Measurements from ENCODE around the gene PDE8A.
"Not testable (repeated sequence)": the region's sequence is repeated elsewhere in the genome, so short reads cannot be mapped to it uniquely, and the experiment has no call there.

Gene PDE8A

GRCh38 chr15:85008474-85009260 is 27.0 kb downstream of the PDE8A start:
- H3K27ac ChIP-seq (ENCODE audit: insufficient read depth, low read length, poor library complexity, severe bottlenecking), result no peak overlapping the region

DNA sequence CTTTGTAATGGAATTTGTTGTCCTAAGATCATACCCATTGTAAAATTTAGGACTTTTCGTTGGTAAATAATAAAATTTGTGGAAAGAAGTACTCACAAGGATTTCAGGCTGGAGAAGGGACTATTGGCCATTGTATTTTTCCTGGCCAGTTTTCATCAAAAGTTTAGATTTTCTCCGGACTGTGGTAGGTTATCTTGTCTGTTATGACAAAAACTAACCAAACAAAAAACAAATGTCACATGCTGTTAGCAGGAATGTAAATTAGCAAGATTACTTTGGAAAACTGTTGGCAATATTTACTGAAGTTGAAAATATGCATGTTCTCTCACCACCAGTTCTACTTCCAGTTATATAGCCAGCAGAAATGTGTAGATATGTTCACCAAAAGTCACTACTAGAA is 27.8 kb downstream of the PDE8A start:
- Histone ChIP-seq H3K27me3 (replicated peaks; ENCODE audit: control insufficient read depth, insufficient read depth, low read length, poor library complexity, severe bottlenecking) (no peaks in the 10 kb centered on the region), H3K27ac (ENCODE audit: insufficient read depth, low read length, poor library complexity, severe bottlenecking) (no peak overlapping the region), H3K4me3 (ENCODE audit: insufficient read depth, low read depth, low read length, poor library complexity, severe bottlenecking) (no peak overlapping the region), H3K4me1 (ENCODE audit: control insufficient read depth, insufficient read depth, low read length, poor library complexity, severe bottlenecking) (peaks cover 9% of the 10 kb centered on the region), H3K36me3 (ENCODE audit: control insufficient read depth, insufficient read depth, low read length) (no peaks in the 10 kb centered on the region), H3K9me3 (ENCODE audit: control insufficient read depth, low read length) (no peaks in the 10 kb centered on the region)
- no peak for DNase-seq

More at GRCh38 chr15:85008474-85009260, 27.0 kb downstream of the PDE8A start:
- Histone ChIP-seq H3K36me3 (ENCODE audit: control insufficient read depth, insufficient read depth, low read length) (no peaks in the 10 kb centered on the region), H3K27me3 (replicated peaks; ENCODE audit: control insufficient read depth, insufficient read depth, low read length, poor library complexity, severe bottlenecking) (no peaks in the 10 kb centered on the region), H3K4me3 (ENCODE audit: insufficient read depth, low read depth, low read length, poor library complexity, severe bottlenecking) (no peak overlapping the region), H3K9me3 (ENCODE audit: control insufficient read depth, low read length) (no peaks in the 10 kb centered on the region), H3K4me1 (ENCODE audit: control insufficient read depth, insufficient read depth, low read length, poor library complexity, severe bottlenecking) (peaks cover 9% of the 10 kb centered on the region)
- no peak for DNase-seq

DNA sequence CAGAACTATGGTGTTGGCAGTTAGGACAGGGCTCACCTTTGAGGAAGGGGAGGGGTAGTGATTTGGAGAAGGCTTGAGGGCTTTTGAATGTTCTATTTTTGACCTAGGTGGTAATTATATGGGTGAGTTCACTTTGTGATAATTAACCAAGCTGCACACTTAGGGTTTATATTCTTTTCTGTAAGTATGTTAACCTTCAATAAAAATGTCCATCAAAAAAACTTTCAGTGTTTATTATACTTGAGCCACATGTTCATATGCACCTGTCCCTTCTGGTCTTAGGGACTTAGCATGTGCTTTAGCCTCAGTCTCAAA is 28.4 kb downstream of the PDE8A start:
- no peak overlapping the region for H3K27ac ChIP-seq (ENCODE audit: insufficient read depth, low read length, poor library complexity, severe bottlenecking)
- no peaks in the 10 kb centered on the region for H3K9me3 ChIP-seq (ENCODE audit: control insufficient read depth, low read length)

DNA sequence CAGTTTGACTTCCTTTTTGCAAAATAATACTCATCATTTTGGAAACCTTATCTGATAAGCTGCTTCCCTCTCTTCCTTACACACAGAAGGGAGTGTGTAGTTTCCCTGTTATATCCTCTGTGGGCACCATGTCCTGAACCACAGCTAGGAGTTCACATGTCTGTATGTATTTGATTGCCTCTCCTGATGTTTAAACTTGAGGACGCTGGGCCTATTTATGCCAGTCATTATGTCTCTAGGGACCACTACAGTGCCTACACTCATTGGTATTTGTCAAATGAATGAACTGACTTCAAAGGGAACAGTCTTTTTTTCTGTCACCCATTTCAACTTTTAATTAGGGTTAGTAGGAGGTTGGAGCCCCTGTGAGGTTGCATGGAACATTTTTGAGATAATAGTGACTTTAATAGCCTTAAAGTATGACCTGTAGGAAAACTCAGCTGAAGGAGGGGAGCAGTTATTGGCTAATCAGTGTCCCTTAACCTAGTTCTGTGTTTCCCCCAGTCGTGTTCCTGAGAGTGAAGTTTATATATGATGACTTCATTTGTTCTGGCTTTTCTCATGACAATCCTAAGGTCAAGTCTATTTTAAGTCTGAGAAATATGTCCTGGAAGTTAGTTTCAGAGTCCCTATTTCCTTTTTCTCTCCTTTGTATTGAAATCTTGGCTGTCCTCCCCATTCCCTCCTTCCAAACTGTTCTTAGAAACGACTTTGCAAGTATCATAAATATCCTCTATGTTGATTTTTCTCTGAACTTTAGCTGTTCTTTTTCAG is 28.9 kb downstream of the PDE8A start:
- H3K27ac ChIP-seq (ENCODE audit: insufficient read depth, low read length, poor library complexity, severe bottlenecking), result no peak overlapping the region
- H3K36me3 ChIP-seq (ENCODE audit: control insufficient read depth, insufficient read depth, low read length), result no peaks in the 10 kb centered on the region
- no peaks in the 10 kb centered on the region for H3K9me3 ChIP-seq (ENCODE audit: control insufficient read depth, low read length)
- DNase-seq, result no peak
- peaks cover 9% of the 10 kb centered on the region for H3K4me1 ChIP-seq (ENCODE audit: control insufficient read depth, insufficient read depth, low read length, poor library complexity, severe bottlenecking)
- H3K4me3 ChIP-seq (ENCODE audit: insufficient read depth, low read depth, low read length, poor library complexity, severe bottlenecking), result no peak overlapping the region
- H3K27me3 ChIP-seq (replicated peaks; ENCODE audit: control insufficient read depth, insufficient read depth, low read length, poor library complexity, severe bottlenecking), result no peaks in the 10 kb centered on the region

More for the DNA sequence above, 28.4 kb downstream of the PDE8A start:
- H3K27me3 ChIP-seq (replicated peaks; ENCODE audit: control insufficient read depth, insufficient read depth, low read length, poor library complexity, severe bottlenecking), result no peaks in the 10 kb centered on the region
- H3K4me3 ChIP-seq (ENCODE audit: insufficient read depth, low read depth, low read length, poor library complexity, severe bottlenecking), result no peak overlapping the region
- no peaks in the 10 kb centered on the region for H3K36me3 ChIP-seq (ENCODE audit: control insufficient read depth, insufficient read depth, low read length)
- H3K4me1 ChIP-seq (ENCODE audit: control insufficient read depth, insufficient read depth, low read length, poor library complexity, severe bottlenecking), result peaks cover 9% of the 10 kb centered on the region
- no peak for DNase-seq

DNA sequence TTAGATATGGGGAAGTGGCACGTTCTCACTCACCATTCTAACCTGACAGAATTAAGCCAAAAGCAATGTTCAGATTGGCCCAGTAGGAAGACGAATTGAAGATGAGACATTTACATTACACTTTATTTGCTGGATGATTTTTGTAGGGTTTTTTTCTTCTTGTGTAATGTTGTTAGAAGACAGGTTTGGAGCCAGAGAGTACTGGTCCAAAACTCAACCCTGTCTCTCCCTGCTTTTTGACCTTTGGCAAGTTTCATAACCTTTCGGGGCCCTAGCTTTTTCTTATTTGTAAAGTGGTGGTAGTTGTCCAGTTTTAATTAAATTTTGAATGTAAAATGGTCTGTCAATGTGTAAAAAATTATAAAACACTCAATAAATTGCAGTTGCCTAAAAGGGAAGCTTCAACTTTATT is 29.5 kb downstream of the PDE8A start:
- H3K36me3 ChIP-seq (ENCODE audit: control insufficient read depth, insufficient read depth, low read length), result no peaks in the 10 kb centered on the region
- no peak overlapping the region for H3K27ac ChIP-seq (ENCODE audit: insufficient read depth, low read length, poor library complexity, severe bottlenecking)
- H3K27me3 ChIP-seq (replicated peaks; ENCODE audit: control insufficient read depth, insufficient read depth, low read length, poor library complexity, severe bottlenecking), result no peaks in the 10 kb centered on the region
- H3K4me1 ChIP-seq (ENCODE audit: control insufficient read depth, insufficient read depth, low read length, poor library complexity, severe bottlenecking), result peaks cover 9% of the 10 kb centered on the region
- H3K4me3 ChIP-seq (ENCODE audit: insufficient read depth, low read depth, low read length, poor library complexity, severe bottlenecking), result no peak overlapping the region
- no peak for DNase-seq
- H3K9me3 ChIP-seq (ENCODE audit: control insufficient read depth, low read length), result no peaks in the 10 kb centered on the region

DNA sequence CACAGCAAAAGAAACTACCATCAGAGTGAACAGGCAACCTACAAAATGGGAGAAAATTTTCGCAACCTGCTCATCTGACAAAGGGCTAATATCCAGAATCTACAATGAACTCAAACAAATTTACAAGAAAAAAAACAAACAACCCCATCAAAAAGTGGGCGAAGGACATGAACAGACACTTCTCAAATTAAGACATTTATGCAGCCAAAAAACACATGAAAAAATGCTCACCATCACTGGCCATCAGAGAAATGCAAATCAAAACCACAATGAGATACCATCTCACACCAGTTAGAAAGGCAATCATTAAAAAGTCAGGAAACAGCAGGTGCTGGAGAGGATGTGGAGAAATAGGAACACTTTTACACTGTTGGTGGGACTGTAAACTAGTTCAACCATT is 30.1 kb downstream of the PDE8A start:
- H3K27me3 ChIP-seq (replicated peaks; ENCODE audit: control insufficient read depth, insufficient read depth, low read length, poor library complexity, severe bottlenecking); H3K4me1 ChIP-seq (ENCODE audit: control insufficient read depth, insufficient read depth, low read length, poor library complexity, severe bottlenecking); DNase-seq; H3K4me3 ChIP-seq (ENCODE audit: insufficient read depth, low read depth, low read length, poor library complexity, severe bottlenecking); H3K36me3 ChIP-seq (ENCODE audit: control insufficient read depth, insufficient read depth, low read length); H3K27ac ChIP-seq (ENCODE audit: insufficient read depth, low read length, poor library complexity, severe bottlenecking); H3K9me3 ChIP-seq (ENCODE audit: control insufficient read depth, low read length): not testable (repeated sequence)

GRCh38 chr15:85013785-85014184 is 32.1 kb downstream of the PDE8A start:
- Histone ChIP-seq H3K36me3 (ENCODE audit: control insufficient read depth, insufficient read depth, low read length) (no peaks in the 10 kb centered on the region), H3K4me3 (ENCODE audit: insufficient read depth, low read depth, low read length, poor library complexity, severe bottlenecking) (no peak overlapping the region), H3K27me3 (replicated peaks; ENCODE audit: control insufficient read depth, insufficient read depth, low read length, poor library complexity, severe bottlenecking) (no peaks in the 10 kb centered on the region), H3K27ac (ENCODE audit: insufficient read depth, low read length, poor library complexity, severe bottlenecking) (no peak overlapping the region), H3K9me3 (ENCODE audit: control insufficient read depth, low read length) (no peaks in the 10 kb centered on the region), H3K4me1 (ENCODE audit: control insufficient read depth, insufficient read depth, low read length, poor library complexity, severe bottlenecking) (peaks cover under 1% of the 10 kb centered on the region)
- no peak for DNase-seq

- Histone ChIP-seq H3K27ac (ENCODE audit: insufficient read depth, low read length, poor library complexity, severe bottlenecking) (no peak overlapping the region), H3K4me1 (ENCODE audit: control insufficient read depth, insufficient read depth, low read length, poor library complexity, severe bottlenecking) (no peaks in the 10 kb centered on the region), H3K4me3 (ENCODE audit: insufficient read depth, low read depth, low read length, poor library complexity, severe bottlenecking) (no peak overlapping the region), H3K27me3 (replicated peaks; ENCODE audit: control insufficient read depth, insufficient read depth, low read length, poor library complexity, severe bottlenecking) (no peaks in the 10 kb centered on the region), H3K36me3 (ENCODE audit: control insufficient read depth, insufficient read depth, low read length) (no peaks in the 10 kb centered on the region), H3K9me3 (ENCODE audit: control insufficient read depth, low read length) (no peaks in the 10 kb centered on the region)
- no peak for DNase-seq
These were observed 33.3 kb downstream of the PDE8A start for GRCh38 chr15:85014932-85015331.

DNA sequence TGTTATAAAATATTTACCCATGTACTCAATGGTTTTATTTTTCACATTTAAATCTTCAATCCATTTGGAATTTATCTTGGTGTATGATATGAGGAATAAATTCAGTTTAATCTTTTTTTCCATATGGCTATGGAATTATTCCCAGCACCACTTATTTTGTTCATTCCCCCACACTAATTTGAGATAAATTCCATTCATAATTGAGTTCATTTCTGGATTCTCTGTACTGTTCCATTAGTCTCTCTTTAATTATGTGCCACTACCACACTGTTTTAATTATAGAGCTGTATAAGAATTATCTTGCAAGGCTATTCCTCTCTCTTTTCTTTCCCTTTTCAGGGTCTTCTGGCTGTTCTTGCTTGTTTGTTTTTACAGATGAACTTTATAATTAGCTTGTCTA is 34.6 kb downstream of the PDE8A start:
- Histone ChIP-seq H3K9me3 (ENCODE audit: control insufficient read depth, low read length) (no peaks in the 10 kb centered on the region), H3K4me3 (ENCODE audit: insufficient read depth, low read depth, low read length, poor library complexity, severe bottlenecking) (no peak overlapping the region), H3K27ac (ENCODE audit: insufficient read depth, low read length, poor library complexity, severe bottlenecking) (no peak overlapping the region), H3K4me1 (ENCODE audit: control insufficient read depth, insufficient read depth, low read length, poor library complexity, severe bottlenecking) (no peaks in the 10 kb centered on the region), H3K27me3 (replicated peaks; ENCODE audit: control insufficient read depth, insufficient read depth, low read length, poor library complexity, severe bottlenecking) (no peaks in the 10 kb centered on the region), H3K36me3 (ENCODE audit: control insufficient read depth, insufficient read depth, low read length) (no peaks in the 10 kb centered on the region)
- DNase-seq, result no peak

DNA sequence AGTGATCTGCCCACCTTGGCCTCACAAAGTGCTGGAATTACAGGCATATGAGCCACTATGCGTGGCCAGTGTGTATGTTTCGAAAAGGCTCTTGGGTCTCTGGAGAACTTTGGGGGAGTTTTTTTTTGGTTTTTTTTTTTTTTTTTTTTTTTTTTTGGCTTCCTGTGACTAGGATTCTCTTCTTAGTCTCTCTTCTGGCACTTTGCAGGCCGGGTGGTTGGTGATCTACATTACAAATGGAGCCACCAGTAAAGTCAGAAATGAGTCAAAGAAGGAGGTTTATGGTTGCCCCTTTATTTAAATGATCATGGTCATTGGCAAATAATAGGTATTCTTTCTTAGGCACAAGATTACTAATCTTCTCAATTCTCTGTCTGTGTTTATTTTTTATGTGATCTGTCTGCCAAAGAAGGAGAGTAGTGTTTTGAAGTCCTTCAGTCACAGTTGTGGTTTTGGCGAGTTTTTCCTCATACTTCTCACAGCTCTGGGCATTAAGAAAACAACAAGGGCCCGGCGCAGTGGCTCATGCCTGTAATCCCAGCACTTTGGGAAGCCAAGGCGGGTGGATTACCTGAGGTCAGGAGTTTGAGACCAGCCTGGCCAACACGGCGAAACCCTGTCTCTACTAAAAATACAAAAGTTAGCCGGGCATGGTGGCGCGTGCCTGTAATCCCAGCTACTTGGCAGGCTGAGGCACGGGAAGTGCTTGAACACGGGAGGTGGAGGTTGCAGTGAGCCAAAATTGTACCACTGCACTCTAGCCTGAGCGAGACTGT is 38.3 kb downstream of the PDE8A start:
- no peak for DNase-seq
- Histone ChIP-seq H3K27me3 (replicated peaks; ENCODE audit: control insufficient read depth, insufficient read depth, low read length, poor library complexity, severe bottlenecking) (no peaks in the 10 kb centered on the region), H3K36me3 (ENCODE audit: control insufficient read depth, insufficient read depth, low read length) (no peaks in the 10 kb centered on the region), H3K27ac (ENCODE audit: insufficient read depth, low read length, poor library complexity, severe bottlenecking) (no peak overlapping the region), H3K9me3 (ENCODE audit: control insufficient read depth, low read length) (no peaks in the 10 kb centered on the region), H3K4me3 (ENCODE audit: insufficient read depth, low read depth, low read length, poor library complexity, severe bottlenecking) (no peak overlapping the region), H3K4me1 (ENCODE audit: control insufficient read depth, insufficient read depth, low read length, poor library complexity, severe bottlenecking) (peaks cover 5% of the 10 kb centered on the region)

Data from effector memory CD4-positive, alpha-beta T cell (primary cell).